BLaER1 (cell line): Measurements from ENCODE around the gene TCF7.

Source experiments
- H3K27ac ChIP-seq: shearing (Covaris generic); formaldehyde crosslinking; 2 replicates; pipeline ENCODE4 v1.8.1; 2022
- H3K27me3 ChIP-seq: shearing (Covaris generic); formaldehyde crosslinking; 2 replicates; pipeline ENCODE4 v1.8.1; 2022
- H3K36me3 ChIP-seq: shearing (Covaris generic); formaldehyde crosslinking; 2 replicates; pipeline ENCODE4 v1.8.1; 2022
- H3K4me1 ChIP-seq: shearing (Covaris generic); formaldehyde crosslinking; 2 replicates; pipeline ENCODE4 v1.8.1; 2022
- H3K4me2 ChIP-seq: shearing (Covaris generic); formaldehyde crosslinking; 2 replicates; pipeline ENCODE4 v1.8.1; 2022
- H3K4me3 ChIP-seq: shearing (Covaris generic); formaldehyde crosslinking; 2 replicates; pipeline ENCODE4 v1.8.1; 2022
- H3K9ac ChIP-seq: shearing (Covaris generic); formaldehyde crosslinking; 2 replicates; pipeline ENCODE4 v1.8.1; 2022
- H3K9me3 ChIP-seq: shearing (Covaris generic); formaldehyde crosslinking; 2 replicates; pipeline ENCODE4 v1.8.1; 2022
- H4K20me1 ChIP-seq: shearing (Covaris generic); formaldehyde crosslinking; 2 replicates; pipeline ENCODE4 v1.8.1; 2022
- Cebpa-rat ChIP-seq: shearing (Covaris generic); IDR thresholded peaks from 2 replicates; pipeline ENCODE4 v1.8.1; 2022

The TCF7 gene

GRCh38 chr5:134143431-134143830, 28.9 kb downstream of the TCF7 start:
- Histone ChIP-seq H4K20me1 (peaks cover 100% of the 10 kb centered on the region), H3K27ac (no peak overlapping the region)

DNA sequence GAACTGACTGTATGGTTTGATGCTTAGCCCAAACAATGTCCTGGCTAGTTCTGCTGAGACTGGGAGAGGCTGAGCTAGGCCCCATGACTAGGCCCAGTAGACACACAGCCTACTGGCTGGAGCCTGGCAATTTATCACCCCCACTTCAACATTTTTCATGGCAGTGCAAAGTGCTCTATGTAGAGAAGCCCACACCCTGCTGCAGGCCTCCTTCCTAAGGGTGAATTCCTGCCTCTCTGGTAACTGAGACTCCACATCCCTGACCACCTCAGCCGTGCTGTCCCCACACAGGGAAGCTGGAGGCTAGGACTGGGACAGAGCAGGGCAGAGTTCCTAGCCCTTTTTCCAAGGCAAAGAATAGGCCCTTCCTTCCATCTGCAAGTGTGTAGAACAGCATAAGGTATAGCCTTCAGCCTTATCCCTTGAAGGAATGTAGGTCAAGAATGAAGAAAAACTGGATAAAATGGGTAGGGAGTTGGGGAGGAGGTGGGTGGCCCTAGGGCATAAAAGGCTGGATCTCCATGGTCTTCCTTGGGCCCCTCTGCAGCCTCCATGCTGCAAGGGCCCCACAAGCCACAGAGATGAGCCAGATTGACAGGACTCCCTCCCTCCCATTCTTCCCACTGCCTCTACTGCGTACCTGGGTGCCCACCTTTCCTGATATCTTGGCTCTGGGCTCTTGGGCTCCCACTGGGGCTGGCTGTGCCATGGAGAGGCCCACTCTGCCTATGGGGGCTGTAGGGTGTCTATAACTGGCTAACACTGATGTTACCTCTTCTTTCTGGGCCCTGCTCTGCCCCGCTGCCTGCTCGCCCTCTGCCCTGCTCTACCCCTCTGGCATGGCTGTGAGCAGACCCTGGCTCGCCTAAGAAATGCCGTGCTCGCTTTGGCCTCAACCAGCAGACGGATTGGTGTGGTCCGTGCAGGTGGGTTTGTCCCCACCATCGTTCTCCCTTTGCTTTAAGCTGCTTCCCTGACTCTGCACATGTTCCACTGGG, 29.8 kb downstream of the TCF7 start:
- no peak overlapping the region for H3K4me2 ChIP-seq
- no peak for TF ChIP-seq Cebpa-rat
- no peak overlapping the region for H3K9ac ChIP-seq
- peaks cover 100% of the 10 kb centered on the region for H4K20me1 ChIP-seq
- H3K36me3 ChIP-seq: peaks cover 94% of the 10 kb centered on the region
- no peak overlapping the region for H3K4me3 ChIP-seq
- peaks cover 25% of the 10 kb centered on the region for H3K4me1 ChIP-seq
- H3K27ac ChIP-seq: no peak overlapping the region
- H3K9me3 ChIP-seq: no peaks in the 10 kb centered on the region
- H3K27me3 ChIP-seq: no peaks in the 10 kb centered on the region

More at GRCh38 chr5:134143431-134143830, 28.9 kb downstream of the TCF7 start:
- TF ChIP-seq Cebpa-rat: no peak
- Histone ChIP-seq H3K4me2 (no peak overlapping the region), H3K4me3 (no peak overlapping the region), H3K9me3 (no peaks in the 10 kb centered on the region), H3K4me1 (peaks cover 33% of the 10 kb centered on the region), H3K9ac (no peak overlapping the region), H3K27me3 (no peaks in the 10 kb centered on the region), H3K36me3 (peaks cover 91% of the 10 kb centered on the region)

- Histone ChIP-seq H3K36me3 (peaks cover 94% of the 10 kb centered on the region), H3K27me3 (no peaks in the 10 kb centered on the region), H3K27ac (no peak overlapping the region), H4K20me1 (peaks cover 100% of the 10 kb centered on the region), H3K4me2 (no peak overlapping the region), H3K9ac (no peak overlapping the region), H3K4me3 (no peak overlapping the region), H3K9me3 (no peaks in the 10 kb centered on the region), H3K4me1 (peaks cover 15% of the 10 kb centered on the region)
- no peak for TF ChIP-seq Cebpa-rat
Observed at GRCh38 chr5:134145041-134145757, 30.7 kb downstream of the TCF7 start.

DNA sequence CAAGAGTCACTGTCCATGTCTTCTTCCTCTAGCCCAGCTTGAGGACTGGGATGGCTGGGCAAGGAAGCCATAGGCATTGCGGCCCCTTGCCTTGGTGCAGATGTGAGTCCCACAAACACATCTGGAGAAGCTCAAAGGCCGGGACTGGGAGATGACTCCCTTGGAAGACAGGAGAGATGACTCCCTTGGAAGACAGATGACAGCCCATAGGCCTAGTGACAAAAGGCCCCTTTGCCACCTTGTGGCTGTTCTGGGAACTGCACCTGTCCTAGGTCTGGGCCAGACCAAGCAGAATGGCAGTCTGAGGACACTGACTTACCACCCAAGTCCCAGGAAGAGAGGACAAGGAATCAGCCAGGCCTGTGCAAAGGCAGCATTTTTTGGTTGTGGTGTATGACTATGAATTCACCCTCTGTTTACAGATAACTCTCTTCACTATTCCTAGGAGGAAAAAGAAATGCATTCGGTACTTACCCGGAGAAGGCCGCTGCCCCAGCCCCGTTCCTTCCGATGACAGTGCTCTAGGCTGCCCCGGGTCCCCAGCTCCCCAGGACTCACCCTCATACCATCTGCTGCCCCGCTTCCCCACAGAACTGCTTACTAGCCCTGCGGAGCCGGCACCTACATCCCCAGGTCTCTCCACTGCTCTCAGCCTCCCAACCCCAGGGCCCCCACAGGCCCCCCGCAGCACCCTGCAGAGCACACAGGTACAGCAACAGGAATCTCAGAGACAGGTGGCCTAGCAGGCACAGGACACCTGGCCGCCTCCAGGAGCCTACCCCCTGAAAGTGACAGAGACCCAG, 31.5 kb downstream of the TCF7 start:
- Histone ChIP-seq H3K4me2 (no peak overlapping the region), H4K20me1 (peaks cover 100% of the 10 kb centered on the region), H3K9me3 (no peaks in the 10 kb centered on the region), H3K36me3 (peaks cover 97% of the 10 kb centered on the region), H3K9ac (no peak overlapping the region), H3K4me3 (no peak overlapping the region), H3K27ac (no peak overlapping the region), H3K27me3 (no peaks in the 10 kb centered on the region), H3K4me1 (peaks cover 7% of the 10 kb centered on the region)
- no peak for TF ChIP-seq Cebpa-rat

DNA sequence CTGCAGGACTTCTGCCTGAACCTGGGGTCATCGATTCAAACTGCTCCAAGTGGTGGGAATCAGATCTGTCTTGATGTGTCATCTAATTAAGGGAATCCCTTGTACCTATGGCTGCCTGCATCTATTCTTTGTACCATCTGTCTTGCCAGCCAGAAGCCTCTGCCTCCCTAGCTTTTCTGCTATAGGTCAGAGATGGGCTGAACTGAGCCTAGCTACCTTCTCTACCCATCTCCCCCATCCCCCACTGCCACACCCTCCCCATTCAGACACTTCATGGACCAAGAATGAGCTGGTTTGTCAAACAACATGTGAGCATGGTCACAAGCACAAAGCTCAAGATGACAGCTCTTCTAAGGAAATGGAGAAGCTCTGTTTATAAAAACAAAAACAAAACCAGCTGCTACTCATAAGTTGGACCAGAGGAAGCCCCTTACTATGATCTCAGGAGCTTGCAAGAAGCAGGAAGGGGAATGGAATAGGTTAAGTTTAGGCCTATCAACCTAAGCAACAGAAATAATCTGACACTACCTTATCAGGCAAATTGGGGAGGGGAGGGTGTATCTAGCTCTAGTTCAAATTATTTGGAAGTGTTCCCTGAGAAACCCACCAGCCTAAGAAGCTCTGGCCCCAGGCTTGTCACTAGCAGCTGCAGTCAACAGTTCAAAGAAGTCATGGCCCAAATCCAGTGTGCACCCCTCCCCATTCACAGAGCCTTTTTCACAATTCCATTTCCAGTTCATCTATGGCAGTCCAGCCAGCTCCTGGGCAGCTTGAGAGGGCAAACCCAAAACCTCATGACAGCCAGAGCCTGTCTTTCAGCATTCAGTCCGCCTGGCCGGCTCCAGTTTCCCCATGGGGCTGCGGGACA, 32.4 kb downstream of the TCF7 start:
- no peaks in the 10 kb centered on the region for H3K27me3 ChIP-seq
- H3K27ac ChIP-seq: no peak overlapping the region
- H3K4me3 ChIP-seq: no peak overlapping the region
- H3K4me2 ChIP-seq: no peak overlapping the region
- no peaks in the 10 kb centered on the region for H3K9me3 ChIP-seq
- H3K4me1 ChIP-seq: no peaks in the 10 kb centered on the region
- H3K36me3 ChIP-seq: peaks cover 96% of the 10 kb centered on the region
- peaks cover 97% of the 10 kb centered on the region for H4K20me1 ChIP-seq
- no peak for TF ChIP-seq Cebpa-rat
- H3K9ac ChIP-seq: no peak overlapping the region; the same call in 1 of the 2 replicates

DNA sequence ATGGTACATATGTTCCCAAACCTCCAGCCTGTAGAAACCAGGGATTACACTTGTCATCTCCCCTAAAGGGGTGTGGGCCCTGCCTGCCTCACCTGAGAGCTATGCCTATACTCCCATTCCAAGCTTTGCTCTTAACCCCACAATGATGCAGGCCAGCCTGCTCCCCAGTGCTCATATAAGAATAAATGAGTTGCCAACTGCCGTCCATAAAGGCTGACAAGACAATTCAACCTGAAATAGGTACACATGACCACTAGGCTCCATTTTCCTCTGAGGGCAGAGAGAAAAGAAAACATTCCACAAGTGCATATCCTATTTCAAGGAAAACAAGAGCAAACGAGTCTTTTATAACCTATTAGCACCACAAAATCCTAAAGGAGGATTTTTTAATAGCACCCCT, 33.8 kb downstream of the TCF7 start:
- Histone ChIP-seq H4K20me1 (peaks cover 97% of the 10 kb centered on the region), H3K27ac (no peak overlapping the region), H3K4me1 (no peaks in the 10 kb centered on the region), H3K4me3 (no peak overlapping the region), H3K9me3 (no peaks in the 10 kb centered on the region), H3K4me2 (no peak overlapping the region), H3K27me3 (no peaks in the 10 kb centered on the region), H3K9ac (no peak overlapping the region; the same call in 1 of the 2 replicates), H3K36me3 (peaks cover 98% of the 10 kb centered on the region)
- TF ChIP-seq Cebpa-rat: no peak

GRCh38 chr5:134148986-134149539, 34.6 kb downstream of the TCF7 start:
- no peak for TF ChIP-seq Cebpa-rat
- no peak overlapping the region for H3K27ac ChIP-seq
- H3K36me3 ChIP-seq: peaks cover 98% of the 10 kb centered on the region
- H3K9ac ChIP-seq: no peak overlapping the region
- no peaks in the 10 kb centered on the region for H3K4me1 ChIP-seq
- no peak overlapping the region for H3K4me3 ChIP-seq
- H4K20me1 ChIP-seq: peaks cover 97% of the 10 kb centered on the region
- no peaks in the 10 kb centered on the region for H3K27me3 ChIP-seq
- H3K4me2 ChIP-seq: no peak overlapping the region
- H3K9me3 ChIP-seq: no peaks in the 10 kb centered on the region

DNA sequence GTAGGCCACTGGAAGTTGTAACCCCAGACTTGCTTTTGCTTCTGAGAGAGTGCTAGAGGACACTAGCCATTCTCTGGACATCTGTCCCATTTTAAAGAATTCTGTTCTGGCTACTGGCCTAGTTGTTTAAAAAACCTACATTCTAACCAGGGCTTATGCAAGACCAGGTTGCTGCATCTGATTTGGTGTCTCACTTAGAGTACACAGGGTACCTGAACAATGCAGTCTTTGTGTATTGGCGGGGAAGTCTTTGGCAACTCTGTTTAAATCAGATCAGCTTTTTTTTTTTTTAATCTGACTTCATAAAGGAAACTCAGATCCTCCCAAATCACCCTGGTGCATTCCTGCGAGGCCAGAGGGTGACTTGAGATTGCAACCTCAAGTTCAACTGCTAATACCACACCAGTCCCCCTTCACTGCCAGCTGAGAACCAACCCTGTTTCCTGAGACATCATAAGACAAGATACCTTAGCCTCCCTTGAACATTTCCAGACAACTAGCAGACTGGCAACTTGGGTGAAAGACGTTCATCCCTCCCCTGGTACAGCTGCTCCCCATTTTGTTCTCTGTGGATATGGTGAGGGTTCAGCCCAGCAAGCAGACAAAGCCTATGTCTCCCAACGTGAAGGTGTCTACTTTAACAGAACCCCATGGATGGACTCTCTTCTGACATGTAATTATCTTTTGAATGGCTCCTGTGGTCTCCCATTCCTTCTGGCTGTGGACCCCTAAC, 35.3 kb downstream of the TCF7 start:
- Histone ChIP-seq H3K4me2 (no peak overlapping the region), H3K9ac (no peak overlapping the region), H3K27ac (no peak overlapping the region), H4K20me1 (peaks cover 97% of the 10 kb centered on the region), H3K4me3 (no peak overlapping the region), H3K9me3 (no peaks in the 10 kb centered on the region), H3K27me3 (no peaks in the 10 kb centered on the region), H3K4me1 (no peaks in the 10 kb centered on the region), H3K36me3 (peaks cover 98% of the 10 kb centered on the region)
- no peak for TF ChIP-seq Cebpa-rat
